T1000 (cell line): ENCODE data around the gene CCDC43.
A peak's percentile ranks its signal among the peaks of the same experiment; 100 is the strongest.
"Not testable (repeated sequence)": the region's sequence is repeated elsewhere in the genome, so short reads cannot be mapped to it uniquely, and the experiment has no call there.

ENCODE experiments used
- DNase-seq: peaks from one replicate; lab custom pipeline; 2025; ENCODE audit warnings: mixed read lengths; lab: John Stamatoyannopoulos, UW

The CCDC43 gene

GRCh38 chr17:44672479-44673093, 17.0 kb downstream of the CCDC43 start:
- DNase-seq, result no peak

GRCh38 chr17:44666006-44666405, 23.6 kb downstream of the CCDC43 start:
- DNase-seq, result no peak

- DNase-seq, result no peak
Observed at GRCh38 chr17:44664867-44665266, 24.7 kb downstream of the CCDC43 start.

DNA sequence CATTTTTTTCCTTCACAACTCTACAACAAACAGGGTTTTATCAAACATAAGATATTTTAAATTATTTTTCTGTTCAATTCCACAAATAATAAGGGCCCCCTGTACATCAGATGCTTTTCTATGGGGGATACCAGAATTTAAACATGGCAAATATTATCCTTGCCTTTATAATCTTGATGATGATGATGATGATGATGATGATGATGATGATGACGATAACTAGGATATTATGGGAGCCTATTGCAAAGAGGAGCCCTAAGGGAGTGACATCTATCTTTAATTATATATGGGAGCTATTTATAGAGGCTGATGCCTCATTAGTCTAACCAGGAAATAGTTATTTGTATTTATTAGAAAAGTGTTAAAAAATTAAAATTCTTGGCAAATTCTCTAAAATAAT, 26.5 kb downstream of the CCDC43 start:
- DNase-seq, result no peak

- no peak for DNase-seq
Observed at GRCh38 chr17:44661835-44662234, 27.7 kb downstream of the CCDC43 start.

GRCh38 chr17:44655983-44656710, 33.4 kb downstream of the CCDC43 start, which contains the start of gene MEIOC:
Gene MEIOC (plus strand): TSS chr17:44656468. CDS start chr17:44656614, 146 bp downstream.
- peak; percentile 34 for DNase-seq

DNA sequence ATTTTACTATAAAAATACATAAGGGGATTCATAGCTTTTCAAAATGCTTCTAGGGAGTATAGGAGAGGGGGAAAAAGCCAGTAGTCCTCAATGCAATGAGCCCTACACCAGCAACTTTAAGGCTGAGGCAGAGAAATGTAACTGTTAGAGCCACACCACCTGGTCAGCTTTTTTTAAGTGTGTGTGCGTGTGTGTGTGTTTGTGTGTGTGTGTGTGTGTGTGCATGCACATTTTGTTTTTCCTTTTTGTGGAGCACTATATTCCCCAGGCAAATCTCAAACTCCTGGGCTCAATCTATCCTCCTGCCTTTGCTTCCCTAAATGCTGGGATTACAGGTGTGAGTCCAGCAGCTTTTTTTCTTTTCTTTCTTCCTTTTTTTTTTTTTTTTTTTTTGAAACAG, 35.6 kb downstream of the CCDC43 start:
- no peak for DNase-seq

DNA sequence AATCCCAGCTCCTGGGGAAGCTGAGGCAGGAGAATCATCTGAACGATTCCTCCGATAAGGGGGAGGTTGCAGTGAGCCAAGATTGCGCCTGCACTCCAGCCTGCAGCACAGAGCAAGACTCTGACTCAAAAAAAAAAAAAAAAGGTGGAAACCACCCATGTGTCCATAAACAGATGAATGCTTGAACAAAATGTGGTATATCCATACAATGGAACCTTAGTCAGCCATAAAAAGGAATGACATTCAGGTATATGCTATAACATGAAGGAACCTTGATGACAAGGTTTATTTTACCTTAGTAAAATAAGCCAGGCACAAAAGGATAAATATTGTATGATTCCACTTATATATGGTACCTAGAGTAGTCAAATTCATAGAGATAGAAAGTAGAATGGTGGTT, 36.2 kb downstream of the CCDC43 start:
- no peak for DNase-seq

DNA sequence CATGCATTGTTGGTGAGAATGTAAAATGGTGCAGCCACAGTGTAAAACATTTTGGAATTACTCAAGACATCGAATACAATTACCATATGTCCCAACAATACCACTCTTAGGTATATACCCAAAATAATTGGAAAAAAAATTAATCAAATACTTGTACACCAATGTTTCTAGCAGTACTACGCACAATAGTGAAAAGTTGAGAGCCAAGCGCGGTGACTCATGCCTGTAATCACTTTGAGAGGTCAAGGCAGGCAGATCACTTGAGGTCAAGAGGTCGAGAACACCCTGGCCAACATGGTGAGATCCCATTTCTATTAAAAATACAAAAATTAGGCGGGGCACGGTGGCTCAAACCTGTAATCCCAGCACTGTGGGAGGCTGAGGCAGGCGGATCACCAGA, 36.8 kb downstream of the CCDC43 start:
- DNase-seq, result no peak

DNA sequence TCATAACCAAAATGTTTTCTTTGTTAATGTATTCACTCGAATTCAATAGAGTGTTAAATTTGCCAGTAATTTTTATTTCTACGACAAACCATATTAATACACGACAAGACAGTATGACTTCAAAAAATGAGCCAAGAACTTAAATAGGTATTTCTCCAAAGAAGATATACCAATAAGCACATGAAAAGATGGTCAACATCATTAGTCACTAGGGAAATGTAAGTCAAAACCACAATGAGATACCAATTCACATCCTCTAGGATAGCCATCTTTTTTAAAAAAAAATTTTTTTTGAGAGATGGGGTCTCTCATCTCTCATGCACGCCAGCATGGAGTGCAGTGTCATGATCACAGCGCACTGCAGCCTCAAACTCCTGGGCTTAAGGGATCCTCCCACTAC, 38.3 kb downstream of the CCDC43 start:
- no peak for DNase-seq

- no peak for DNase-seq
Observed at GRCh38 chr17:44648963-44649362, 40.6 kb downstream of the CCDC43 start.

- DNase-seq, result no peak
Observed at GRCh38 chr17:44647736-44648135, 41.8 kb downstream of the CCDC43 start.

DNA sequence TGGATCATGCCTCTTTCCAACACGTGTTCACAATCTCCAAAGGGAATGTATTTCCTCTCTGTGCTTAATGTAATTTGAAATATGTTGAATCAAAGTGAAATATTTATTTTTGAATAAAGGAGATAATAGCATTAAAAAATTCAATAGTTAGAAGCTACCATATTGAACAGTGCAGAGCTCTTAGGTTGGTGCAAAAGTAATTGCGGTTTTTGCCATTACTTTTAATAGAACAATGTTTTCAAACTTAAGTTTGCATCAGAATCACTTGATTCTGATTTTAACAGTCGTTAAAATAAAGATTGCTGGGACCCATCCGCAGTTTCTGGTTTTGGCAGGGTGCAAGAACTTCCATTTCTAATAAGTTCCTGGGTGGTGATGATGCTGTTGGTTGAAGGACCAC, 43.3 kb downstream of the CCDC43 start:
- no peak for DNase-seq

DNA sequence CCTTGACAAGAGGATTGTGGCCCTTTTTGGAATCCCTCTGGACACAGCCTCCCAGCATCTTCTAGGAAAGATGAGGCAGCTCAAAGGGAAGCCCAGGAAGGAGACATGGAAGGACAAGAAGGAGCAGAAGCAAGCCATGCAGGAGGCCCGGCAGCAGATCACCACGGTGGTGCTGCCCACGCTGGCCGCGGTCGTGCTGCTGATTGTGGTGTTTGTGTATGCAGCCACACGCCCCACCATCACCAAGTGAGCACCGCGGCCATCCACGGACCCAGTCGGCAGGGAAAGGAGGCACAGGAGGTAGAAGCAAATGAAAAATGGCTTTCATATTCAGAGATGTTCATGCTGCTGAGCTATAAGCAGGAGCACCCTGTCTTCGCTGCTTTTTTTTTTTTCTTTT, 44.2 kb downstream of the CCDC43 start:
- no peak for DNase-seq

DNA sequence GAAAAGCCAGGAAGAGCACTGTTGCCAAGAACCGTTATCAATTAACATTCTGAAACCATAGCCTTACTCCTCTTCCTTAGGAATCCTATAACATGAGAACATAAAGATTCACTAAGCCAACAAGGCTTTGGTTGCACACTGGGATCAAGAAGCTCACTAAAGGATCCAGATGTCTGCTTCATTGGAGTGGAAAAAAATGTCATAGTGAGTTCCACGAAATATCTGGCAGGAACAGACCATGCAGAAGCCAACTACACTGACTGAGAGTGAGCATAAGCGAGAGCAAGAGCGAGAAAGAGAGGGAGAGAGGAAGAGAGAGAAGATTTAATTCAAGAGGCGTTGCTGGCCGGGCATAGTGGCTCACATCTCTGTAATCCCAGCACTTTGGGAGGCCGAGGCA, 46.7 kb downstream of the CCDC43 start:
- no peak for DNase-seq

DNA sequence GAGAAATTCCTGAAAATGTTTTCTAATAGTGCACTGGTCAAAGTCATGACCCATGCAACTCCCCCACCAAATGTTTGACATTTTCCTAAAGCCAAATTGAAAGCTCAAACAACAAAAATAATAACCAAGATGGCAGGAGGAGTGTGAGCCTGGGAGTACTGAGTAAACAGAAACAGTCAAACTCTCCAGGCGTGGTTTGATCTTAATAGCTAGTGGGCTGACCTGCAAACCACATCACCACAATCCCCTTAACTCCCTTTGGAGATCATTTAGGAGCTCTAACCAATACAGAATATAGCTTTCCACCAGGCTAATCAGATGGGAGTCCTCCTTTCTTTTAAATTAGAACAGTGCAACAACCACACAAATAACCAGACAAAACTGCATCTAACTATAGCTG, 52.5 kb downstream of the CCDC43 start:
- no peak for DNase-seq

GRCh38 chr17:44636562-44636961, 53.0 kb downstream of the CCDC43 start:
- no peak for DNase-seq

GRCh38 chr17:44634401-44634800, 55.2 kb downstream of the CCDC43 start:
- not testable (repeated sequence) for DNase-seq

DNA sequence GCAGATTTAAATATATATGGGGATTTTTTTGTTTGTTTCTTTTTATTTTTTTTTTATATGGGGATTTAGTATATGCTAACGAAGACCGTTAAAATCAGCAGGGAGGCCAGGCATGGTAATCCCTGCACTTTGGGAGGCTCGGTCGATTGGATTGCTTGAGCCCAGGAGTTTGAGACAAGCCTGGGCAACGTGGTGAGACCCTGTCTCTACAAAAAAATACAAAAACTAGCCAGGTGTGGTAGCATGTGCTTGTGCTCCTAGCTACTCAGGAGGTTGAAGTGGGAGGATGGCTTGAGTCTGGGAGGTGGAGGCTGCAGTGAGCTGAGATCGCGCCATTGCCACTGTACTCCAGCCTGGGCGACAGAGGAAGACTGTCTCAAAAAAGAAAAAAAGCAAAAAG, 55.6 kb downstream of the CCDC43 start:
- no peak for DNase-seq

DNA sequence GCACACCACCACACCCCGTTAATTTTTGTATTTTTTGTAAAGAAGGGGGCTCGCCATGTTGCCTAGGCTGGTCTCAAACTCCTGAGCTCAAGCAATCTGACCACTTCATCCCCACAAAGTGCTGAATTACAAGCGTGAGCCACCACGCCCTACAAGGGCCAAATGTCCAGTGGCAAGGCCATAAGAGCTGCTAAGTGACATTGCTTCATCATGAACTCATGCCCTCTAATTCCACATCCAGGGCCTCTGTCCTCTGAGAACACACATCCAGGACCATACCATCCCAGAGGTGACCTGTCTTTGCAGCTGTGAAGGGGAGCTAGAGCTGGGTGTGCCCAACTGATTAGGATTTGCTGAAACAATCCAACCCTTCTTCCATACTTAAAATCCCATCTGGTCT, 58.9 kb downstream of the CCDC43 start:
- DNase-seq, result no peak

DNA sequence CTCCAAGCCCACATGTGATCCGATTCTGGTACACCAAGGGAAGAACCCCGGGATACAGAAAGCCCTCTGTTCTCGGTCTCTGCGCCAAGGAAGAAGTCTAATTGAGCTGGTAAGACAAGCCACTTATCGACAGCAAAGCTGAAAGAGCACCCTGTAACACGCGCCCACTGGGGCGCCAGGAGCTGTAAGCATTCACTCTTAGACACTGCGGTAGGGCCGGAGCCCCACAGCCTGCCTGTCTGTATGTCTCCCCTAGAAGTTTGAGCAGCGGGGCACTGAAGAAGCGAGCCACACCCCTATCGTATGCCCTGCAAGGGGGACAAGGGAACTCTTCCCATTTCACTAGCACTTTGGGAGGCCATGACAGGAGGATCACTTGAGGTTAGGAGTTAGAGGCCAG, 60.3 kb downstream of the CCDC43 start:
- DNase-seq, result no peak

DNA sequence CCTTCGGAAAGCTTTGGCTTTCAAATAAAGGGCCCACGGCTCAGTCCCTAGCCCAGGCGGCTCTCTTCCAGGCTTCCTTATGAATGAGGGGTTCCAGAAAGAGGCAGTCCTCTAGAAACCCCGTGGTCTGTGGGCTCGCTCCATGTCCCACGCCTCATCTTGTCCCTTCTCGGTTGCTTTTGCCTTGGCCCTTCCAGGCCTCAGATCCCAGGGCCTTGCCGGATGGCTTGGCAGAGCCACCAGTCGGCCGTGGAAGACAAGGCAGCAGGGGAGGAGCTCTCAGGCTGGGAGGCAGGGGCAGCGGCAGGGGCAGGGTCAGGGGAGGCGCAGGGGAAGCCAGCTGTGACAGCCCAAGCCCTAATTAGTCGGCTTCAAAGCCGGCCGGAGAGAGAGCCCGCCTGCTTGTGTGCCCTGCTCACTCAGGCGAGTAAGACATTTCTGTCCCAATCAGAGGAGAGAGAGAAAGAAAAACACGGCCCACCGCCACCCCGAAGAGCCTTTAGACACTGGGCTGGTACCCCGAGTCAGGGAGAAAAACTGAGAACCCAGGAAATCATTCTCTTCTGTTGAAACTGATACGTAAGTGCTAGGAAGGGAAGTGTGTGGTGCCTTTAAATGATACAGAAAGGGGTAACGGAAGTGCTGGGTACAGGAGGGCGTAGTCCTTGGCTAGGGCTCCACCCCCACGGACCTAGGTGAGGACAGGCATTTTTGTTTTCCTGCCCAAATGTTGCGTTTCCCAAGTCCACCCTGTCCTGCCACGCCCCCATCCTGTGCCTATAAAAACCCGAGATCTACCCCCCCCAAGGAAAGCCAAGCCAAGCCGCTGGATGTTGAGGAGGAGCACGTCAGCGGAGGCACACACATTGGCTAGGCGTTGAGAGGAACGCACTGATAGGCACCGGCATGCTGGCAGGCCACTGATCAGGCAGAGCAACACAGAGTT, 61.1 kb downstream of the CCDC43 start:
- DNase-seq, result no peak
